Liver (tissue), 3 donors: ENCODE data around the gene RPS6KA2.

Source experiments
- GABPA ChIP-seq, 2 donors: IDR thresholded peaks in 1 of 2; conservative IDR thresholded peaks in 1 of 2; 2 replicates each; pipeline ENCODE4 v1.6.1; 2016; ENCODE audit warnings: antibody characterized with exemption in 2 of 2, mild to moderate bottlenecking in 1 of 2, moderate library complexity in 1 of 2
- JUND ChIP-seq, 2 donors: IDR thresholded peaks; 2 replicates each; pipeline ENCODE4 v1.6.1; 2016; ENCODE audit warnings: antibody characterized with exemption in 2 of 2
- TF ChIP-seq, protein P1 (sequence below): IDR thresholded peaks from 2 replicates; pipeline ENCODE4 v1.6.1; 2016; ENCODE audit warnings: antibody characterized with exemption
- TF ChIP-seq, protein P2 (sequence below): fragments of 150-350 bp; IDR thresholded peaks from 2 replicates; pipeline ENCODE4 v1.5.1; 2017; ENCODE audit warnings: improper control_type of control experiment, low read depth, low read length; ENCODE audit not compliant: missing input control
- TF ChIP-seq, protein P3 (sequence below): IDR thresholded peaks from 2 replicates; pipeline ENCODE4 v1.6.1; 2016; ENCODE audit warnings: antibody characterized with exemption, mild to moderate bottlenecking
- TF ChIP-seq, protein P4 (sequence below): IDR thresholded peaks from 2 replicates; pipeline ENCODE4 v1.6.1; 2016; ENCODE audit warnings: antibody characterized with exemption
- donor health status: healthy.
- donor health status: healthy.

DNA sequence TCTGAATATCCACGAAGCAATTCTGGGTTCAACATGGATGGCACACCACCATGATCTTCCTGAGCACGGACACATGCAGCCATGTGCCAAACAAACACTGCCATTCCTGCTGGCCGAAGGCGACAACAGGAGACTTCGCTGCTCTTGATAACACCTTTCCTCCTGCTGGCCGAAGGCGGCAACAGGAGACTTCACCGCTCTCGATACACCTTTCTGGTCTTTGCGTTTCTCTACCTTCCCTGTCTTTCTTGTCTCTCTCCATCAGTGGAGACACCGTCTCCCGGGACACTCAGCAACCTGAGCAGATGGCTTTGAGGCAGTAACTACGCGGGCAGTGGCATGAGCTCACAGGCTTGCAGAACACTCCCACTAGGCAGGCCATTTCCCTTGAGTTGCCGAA is 189.4 kb downstream of the RPS6KA2 start:
- TF ChIP-seq, protein P1, sequence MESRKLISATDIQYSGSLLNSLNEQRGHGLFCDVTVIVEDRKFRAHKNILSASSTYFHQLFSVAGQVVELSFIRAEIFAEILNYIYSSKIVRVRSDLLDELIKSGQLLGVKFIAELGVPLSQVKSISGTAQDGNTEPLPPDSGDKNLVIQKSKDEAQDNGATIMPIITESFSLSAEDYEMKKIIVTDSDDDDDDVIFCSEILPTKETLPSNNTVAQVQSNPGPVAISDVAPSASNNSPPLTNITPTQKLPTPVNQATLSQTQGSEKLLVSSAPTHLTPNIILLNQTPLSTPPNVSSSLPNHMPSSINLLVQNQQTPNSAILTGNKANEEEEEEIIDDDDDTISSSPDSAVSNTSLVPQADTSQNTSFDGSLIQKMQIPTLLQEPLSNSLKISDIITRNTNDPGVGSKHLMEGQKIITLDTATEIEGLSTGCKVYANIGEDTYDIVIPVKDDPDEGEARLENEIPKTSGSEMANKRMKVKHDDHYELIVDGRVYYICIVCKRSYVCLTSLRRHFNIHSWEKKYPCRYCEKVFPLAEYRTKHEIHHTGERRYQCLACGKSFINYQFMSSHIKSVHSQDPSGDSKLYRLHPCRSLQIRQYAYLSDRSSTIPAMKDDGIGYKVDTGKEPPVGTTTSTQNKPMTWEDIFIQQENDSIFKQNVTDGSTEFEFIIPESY, result no peak
- TF ChIP-seq GABPA (IDR thresholded peaks at IDR 0.05 in 1 of 2, conservative IDR thresholded peaks at IDR 0.05 in 1 of 2) (no peak), JUND (IDR thresholded peaks at IDR 0.05) (no peak)
- TF ChIP-seq, protein P2, sequence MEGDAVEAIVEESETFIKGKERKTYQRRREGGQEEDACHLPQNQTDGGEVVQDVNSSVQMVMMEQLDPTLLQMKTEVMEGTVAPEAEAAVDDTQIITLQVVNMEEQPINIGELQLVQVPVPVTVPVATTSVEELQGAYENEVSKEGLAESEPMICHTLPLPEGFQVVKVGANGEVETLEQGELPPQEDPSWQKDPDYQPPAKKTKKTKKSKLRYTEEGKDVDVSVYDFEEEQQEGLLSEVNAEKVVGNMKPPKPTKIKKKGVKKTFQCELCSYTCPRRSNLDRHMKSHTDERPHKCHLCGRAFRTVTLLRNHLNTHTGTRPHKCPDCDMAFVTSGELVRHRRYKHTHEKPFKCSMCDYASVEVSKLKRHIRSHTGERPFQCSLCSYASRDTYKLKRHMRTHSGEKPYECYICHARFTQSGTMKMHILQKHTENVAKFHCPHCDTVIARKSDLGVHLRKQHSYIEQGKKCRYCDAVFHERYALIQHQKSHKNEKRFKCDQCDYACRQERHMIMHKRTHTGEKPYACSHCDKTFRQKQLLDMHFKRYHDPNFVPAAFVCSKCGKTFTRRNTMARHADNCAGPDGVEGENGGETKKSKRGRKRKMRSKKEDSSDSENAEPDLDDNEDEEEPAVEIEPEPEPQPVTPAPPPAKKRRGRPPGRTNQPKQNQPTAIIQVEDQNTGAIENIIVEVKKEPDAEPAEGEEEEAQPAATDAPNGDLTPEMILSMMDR, result no peak
- TF ChIP-seq, protein P3, sequence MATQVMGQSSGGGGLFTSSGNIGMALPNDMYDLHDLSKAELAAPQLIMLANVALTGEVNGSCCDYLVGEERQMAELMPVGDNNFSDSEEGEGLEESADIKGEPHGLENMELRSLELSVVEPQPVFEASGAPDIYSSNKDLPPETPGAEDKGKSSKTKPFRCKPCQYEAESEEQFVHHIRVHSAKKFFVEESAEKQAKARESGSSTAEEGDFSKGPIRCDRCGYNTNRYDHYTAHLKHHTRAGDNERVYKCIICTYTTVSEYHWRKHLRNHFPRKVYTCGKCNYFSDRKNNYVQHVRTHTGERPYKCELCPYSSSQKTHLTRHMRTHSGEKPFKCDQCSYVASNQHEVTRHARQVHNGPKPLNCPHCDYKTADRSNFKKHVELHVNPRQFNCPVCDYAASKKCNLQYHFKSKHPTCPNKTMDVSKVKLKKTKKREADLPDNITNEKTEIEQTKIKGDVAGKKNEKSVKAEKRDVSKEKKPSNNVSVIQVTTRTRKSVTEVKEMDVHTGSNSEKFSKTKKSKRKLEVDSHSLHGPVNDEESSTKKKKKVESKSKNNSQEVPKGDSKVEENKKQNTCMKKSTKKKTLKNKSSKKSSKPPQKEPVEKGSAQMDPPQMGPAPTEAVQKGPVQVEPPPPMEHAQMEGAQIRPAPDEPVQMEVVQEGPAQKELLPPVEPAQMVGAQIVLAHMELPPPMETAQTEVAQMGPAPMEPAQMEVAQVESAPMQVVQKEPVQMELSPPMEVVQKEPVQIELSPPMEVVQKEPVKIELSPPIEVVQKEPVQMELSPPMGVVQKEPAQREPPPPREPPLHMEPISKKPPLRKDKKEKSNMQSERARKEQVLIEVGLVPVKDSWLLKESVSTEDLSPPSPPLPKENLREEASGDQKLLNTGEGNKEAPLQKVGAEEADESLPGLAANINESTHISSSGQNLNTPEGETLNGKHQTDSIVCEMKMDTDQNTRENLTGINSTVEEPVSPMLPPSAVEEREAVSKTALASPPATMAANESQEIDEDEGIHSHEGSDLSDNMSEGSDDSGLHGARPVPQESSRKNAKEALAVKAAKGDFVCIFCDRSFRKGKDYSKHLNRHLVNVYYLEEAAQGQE, result no peak
- TF ChIP-seq, protein P4, sequence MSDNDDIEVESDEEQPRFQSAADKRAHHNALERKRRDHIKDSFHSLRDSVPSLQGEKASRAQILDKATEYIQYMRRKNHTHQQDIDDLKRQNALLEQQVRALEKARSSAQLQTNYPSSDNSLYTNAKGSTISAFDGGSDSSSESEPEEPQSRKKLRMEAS, result no peak
